Fibroblast of skin of back (primary cell): Measurements from ENCODE around the gene FLYWCH1.

ENCODE experiments used
- DNase-seq: peaks from one replicate; pipeline ENCODE4 v3.0.0-alpha.2; 2013

Gene FLYWCH1

GRCh38 chr16:2970563-2970962 lies 58.8 kb downstream of the FLYWCH1 start:
- DNase-seq = no peak

- DNase-seq = no peak
Observed at GRCh38 chr16:2971134-2971984, 59.6 kb downstream of the FLYWCH1 start.

GRCh38 chr16:2971985-2972784 lies 60.5 kb downstream of the FLYWCH1 start:
- no peak for DNase-seq

GRCh38 chr16:2973093-2973492 lies 61.4 kb downstream of the FLYWCH1 start:
- no peak for DNase-seq

GRCh38 chr16:2973605-2974318 lies 62.0 kb downstream of the FLYWCH1 start:
- no peak for DNase-seq

GRCh38 chr16:2974319-2975056 lies 62.8 kb downstream of the FLYWCH1 start:
- no peak for DNase-seq

GRCh38 chr16:2975161-2975795 lies 63.5 kb downstream of the FLYWCH1 start:
- DNase-seq = no peak

GRCh38 chr16:2976201-2976600 lies 64.5 kb downstream of the FLYWCH1 start:
- DNase-seq = no peak

- DNase-seq = no peak
Observed at GRCh38 chr16:2976673-2977072, 64.9 kb downstream of the FLYWCH1 start.

GRCh38 chr16:2977440-2977839 lies 65.7 kb downstream of the FLYWCH1 start:
- no peak for DNase-seq

GRCh38 chr16:2979669-2980226 lies 68.0 kb downstream of the FLYWCH1 start:
- DNase-seq = no peak

GRCh38 chr16:2980227-2981176 lies 68.8 kb downstream of the FLYWCH1 start, which contains the start of gene PKMYT1:
TSS of gene PKMYT1 (minus strand) at chr16:2980446. CDS start at chr16:2979657, 789 bp downstream.
- peak; percentile 83 for DNase-seq

- DNase-seq = no peak
Observed at GRCh38 chr16:2981177-2981898, 69.6 kb downstream of the FLYWCH1 start.

GRCh38 chr16:2981899-2982250 lies 70.1 kb downstream of the FLYWCH1 start:
- no peak for DNase-seq

- DNase-seq = no peak
Observed at GRCh38 chr16:2982402-2982801, 70.7 kb downstream of the FLYWCH1 start.

GRCh38 chr16:2983706-2984136 lies 72.0 kb downstream of the FLYWCH1 start:
- DNase-seq = peak; percentile 82

GRCh38 chr16:2985462-2985861 lies 73.7 kb downstream of the FLYWCH1 start:
- DNase-seq = no peak

GRCh38 chr16:2985893-2986355 lies 74.2 kb downstream of the FLYWCH1 start:
- no peak for DNase-seq

- no peak for DNase-seq
Observed at GRCh38 chr16:2986623-2987188, 75.0 kb downstream of the FLYWCH1 start.
